SK-N-SH (cell line): ENCODE results near the gene TMEM167A. TPM values are rescaled to one million over a fixed set of nuclear protein-coding genes. Genes with fewer than 3 reads are reported as not detected.

Experiments used
- CTCF ChIA-PET: fragments of 300-600, 350-600 bp; formaldehyde crosslinking; extraction: SDS; loops from one replicate; lab custom pipeline; 2021; lab: Yijun Ruan, JAX
- POLR2A ChIA-PET: fragments of 350-600 bp; sonication (Branson Sonifier 250); formaldehyde crosslinking; extraction: SDS; loops from one replicate; lab custom pipeline; 2020; ENCODE audit warnings: antibody characterized with exemption, inconsistent platforms; lab: Yijun Ruan, JAX
- DNase-seq: peaks from one replicate; pipeline ENCODE4 v3.0.0; 2012
- H2AFZ ChIP-seq: fragments of 200-600 bp; sonication (generic); 2 replicates; pipeline ENCODE4 v1.8.1; 2016; ENCODE audit warnings: antibody characterized with exemption, mild to moderate bottlenecking, low read depth
- H3F3A ChIP-seq: fragments of 200-600 bp; sonication (generic); replicated peaks from 2 replicates; pipeline ENCODE3; 2016; ENCODE audit warnings: antibody characterized with exemption, mild to moderate bottlenecking; ENCODE audit not compliant: insufficient read depth
- H3K27ac ChIP-seq, 2 experiments: fragments of 200-500 bp in 1 of 2; fragments of 200-600 bp in 1 of 2; sonication (Bioruptor generic) in 1 of 2; sonication (generic), shearing (Covaris generic) in 1 of 2; 2 replicates each; pipeline versions ENCODE4 v1.5.1 to v1.6.1; 2014 to 2016; ENCODE audit warnings: low read depth in 2 of 2, inconsistent platforms in 1 of 2, low read length in 1 of 2, mild to moderate bottlenecking in 1 of 2, mixed read lengths in 1 of 2
- H3K27me3 ChIP-seq: fragments of 200-600 bp; sonication (generic), shearing (Covaris generic); 2 replicates; pipeline ENCODE4 v1.6.1; 2016; ENCODE audit warnings: mixed run types; ENCODE audit not compliant: insufficient read depth
- H3K36me3 ChIP-seq, 2 experiments: fragments of 200-500 bp in 1 of 2; fragments of 200-600 bp in 1 of 2; sonication (Bioruptor generic) in 1 of 2; sonication (generic) in 1 of 2; replicated peaks in 1 of 2; 2 replicates each; pipeline versions ENCODE3 to v1.5.1; 2014 to 2016; ENCODE audit warnings: low read length in 1 of 2, mild to moderate bottlenecking in 1 of 2; ENCODE audit not compliant: insufficient read depth in 2 of 2, control insufficient read depth in 1 of 2
- H3K4me1 ChIP-seq, 2 experiments: fragments of 200-500 bp in 1 of 2; fragments of 200-600 bp in 1 of 2; sonication (Bioruptor generic) in 1 of 2; sonication (generic), shearing (Covaris generic) in 1 of 2; 2 replicates each; pipeline versions ENCODE4 v1.5.1 to v1.6.1; 2014 to 2016; ENCODE audit warnings: low read depth in 1 of 2, low read length in 1 of 2, mixed run types in 1 of 2; ENCODE audit not compliant: insufficient read depth in 2 of 2, control insufficient read depth in 1 of 2
- H3K4me2 ChIP-seq: fragments of 200-600 bp; sonication (generic), shearing (Covaris generic); 2 replicates; pipeline ENCODE4 v1.6.1; 2017; ENCODE audit warnings: mixed run types
- H3K4me3 ChIP-seq, 2 experiments: fragments of 200-500 bp in 1 of 2; fragments of 200-600 bp in 1 of 2; sonication (Bioruptor generic) in 1 of 2; sonication (generic), shearing (Covaris generic) in 1 of 2; 2 replicates each; pipeline versions ENCODE4 v1.5.1 to v1.8.1; 2014 to 2016; ENCODE audit warnings: low read depth in 2 of 2, inconsistent platforms in 1 of 2, low read length in 1 of 2, mild to moderate bottlenecking in 1 of 2, mixed read lengths in 1 of 2, moderate library complexity in 1 of 2
- H3K79me2 ChIP-seq: fragments of 200-600 bp; sonication (generic); 2 replicates; pipeline ENCODE4 v1.8.1; 2017; ENCODE audit warnings: mild to moderate bottlenecking; ENCODE audit not compliant: insufficient read depth
- H3K9ac ChIP-seq: fragments of 200-600 bp; sonication (generic); 2 replicates; pipeline ENCODE4 v1.6.1; 2017; ENCODE audit warnings: mixed run types
- H3K9me2 ChIP-seq: fragments of 200-600 bp; sonication (generic); 2 replicates; pipeline ENCODE4 v1.6.1; 2017; ENCODE audit warnings: mixed run types
- H3K9me3 ChIP-seq: fragments of 200-600 bp; sonication (generic); 2 replicates; pipeline ENCODE4 v1.6.1; 2017; ENCODE audit warnings: mixed run types, mild to moderate bottlenecking, moderate library complexity
- H4K20me1 ChIP-seq: fragments of 200-600 bp; sonication (generic); 2 replicates; pipeline ENCODE4 v1.6.1; 2017; ENCODE audit warnings: mild to moderate bottlenecking, mixed run types; ENCODE audit not compliant: insufficient read depth
- EP300 ChIP-seq, 2 experiments: IDR thresholded peaks; 2 replicates each; pipeline versions ENCODE4 v1.4.0 to v1.6.1; 2012; ENCODE audit warnings: borderline replicate concordance in 1 of 2, low read depth in 1 of 2, low read length in 1 of 2
- EZH2phosphoT487 ChIP-seq: fragments of 200-600 bp; sonication (generic); IDR thresholded peaks from 2 replicates; pipeline ENCODE4 v1.6.1; 2017; ENCODE audit warnings: low read depth, mixed run types, mild to moderate bottlenecking, antibody characterized with exemption, moderate library complexity, borderline replicate concordance
- FOSL2 ChIP-seq: IDR thresholded peaks from 2 replicates; pipeline ENCODE4 v1.4.0; 2012; ENCODE audit warnings: low read depth, mild to moderate bottlenecking, moderate library complexity, borderline replicate concordance
- FOXJ3 ChIP-seq: sonication (generic); formaldehyde crosslinking; IDR thresholded peaks from 2 replicates; pipeline ENCODE4 v1.5.1; 2020; ENCODE audit warnings: mild to moderate bottlenecking, missing genetic modification reagents
- GABPA ChIP-seq: IDR thresholded peaks from 2 replicates; pipeline ENCODE4 v1.4.0; 2012; ENCODE audit warnings: low read depth, mild to moderate bottlenecking
- JUND ChIP-seq: IDR thresholded peaks from 2 replicates; pipeline ENCODE4 v1.4.0; 2012
- MEF2A ChIP-seq: IDR thresholded peaks from 2 replicates; pipeline ENCODE4 v1.4.0; 2012; ENCODE audit warnings: low read depth, borderline replicate concordance
- MXI1 ChIP-seq: IDR thresholded peaks from 2 replicates; pipeline ENCODE4 v1.6.1; 2012; ENCODE audit warnings: mild to moderate bottlenecking, low read depth, low read length, improper control_type of control experiment
- NFIC ChIP-seq: IDR thresholded peaks from 2 replicates; pipeline ENCODE4 v1.4.0; 2012; ENCODE audit warnings: borderline replicate concordance
- RAD21 ChIP-seq: IDR thresholded peaks from 2 replicates; pipeline ENCODE4 v1.6.1; 2012; ENCODE audit warnings: mild to moderate bottlenecking, low read length
- RCOR1 ChIP-seq: fragments of 150-350 bp; IDR thresholded peaks from 2 replicates; pipeline ENCODE4 v1.6.1; 2017; ENCODE audit warnings: antibody characterized with exemption, low read length
- REST ChIP-seq: IDR thresholded peaks from 2 replicates; pipeline ENCODE4 v1.6.1; 2012; ENCODE audit warnings: mild to moderate bottlenecking, low read depth, low read length, moderate library complexity
- RFX5 ChIP-seq: IDR thresholded peaks from 2 replicates; pipeline ENCODE4 v1.6.1; 2012; ENCODE audit warnings: mild to moderate bottlenecking, improper control_type of control experiment, low read length
- USF1 ChIP-seq: IDR thresholded peaks from 2 replicates; pipeline ENCODE4 v1.4.0; 2012; ENCODE audit warnings: low read depth, borderline replicate concordance
- YY1 ChIP-seq: IDR thresholded peaks from 2 replicates; pipeline ENCODE4 v1.4.0; 2012; ENCODE audit warnings: low read depth, mild to moderate bottlenecking
- WGBS: methylation state at CpG from one replicate; pipeline ENCODE4 v1.1.6; 2017; ENCODE audit warnings: low lambda C conversion rate; 5-methylcytosine and 5-hydroxymethylcytosine counted together
- polyA plus RNA-seq, 3 experiments: library from polyadenylated mRNA; depleted of rRNA; stranded (reverse); fragments of >200 nt; gene quantifications; 2 replicates each; pipeline ENCODE4 v1.2.3, GENCODE V29; 2012
- TF ChIP-seq, protein P1 (sequence below): fragments of 150-350 bp; IDR thresholded peaks from 2 replicates; pipeline ENCODE4 v1.6.1; 2016; ENCODE audit warnings: mild to moderate bottlenecking, low read depth, low read length

Gene TMEM167A
- polyA plus RNA-seq, 1 of the 3 experiments (the other 2 are of a cell fraction), result 23.7 TPM

DNA sequence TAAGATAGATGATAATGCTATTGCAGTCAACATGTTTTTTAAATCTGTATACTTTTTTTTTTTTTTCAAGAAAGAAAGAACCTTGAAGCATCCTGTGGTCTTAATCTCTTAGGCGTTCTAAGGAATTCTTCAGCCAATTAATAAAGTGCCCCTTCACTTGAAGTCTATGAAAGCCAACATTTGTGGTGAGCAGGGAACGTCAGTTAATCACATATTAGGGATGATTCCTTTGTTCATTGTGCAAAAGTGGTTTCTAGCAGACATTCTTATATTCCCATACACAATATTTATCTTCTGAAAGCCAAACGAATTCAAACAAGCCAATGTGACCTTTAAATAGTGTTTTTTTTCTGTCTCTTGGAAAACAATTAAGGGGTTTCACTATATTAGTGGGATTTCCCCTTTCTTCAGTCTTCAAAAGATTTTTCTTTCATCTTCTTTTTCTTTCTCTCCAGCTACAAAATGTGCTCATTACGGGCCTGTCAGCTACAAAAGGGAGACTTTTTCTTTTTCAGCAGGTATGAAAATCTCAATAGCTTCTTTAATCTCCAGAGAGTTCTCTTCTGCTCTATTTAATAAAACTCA lies 40.1 kb downstream of the TMEM167A start:
- CTCF ChIA-PET, result interaction anchor here (1.3 to 1.4 kb wide), 2 partner anchors 14 to 16 kb away, joined by 3 to 4 read pairs; no protein-coding TSS in a partner anchor
- no peaks in the 10 kb centered on the region for H3K27me3 ChIP-seq
- no peak overlapping the region for H2AFZ ChIP-seq
- H3K79me2 ChIP-seq, result no peaks in the 10 kb centered on the region
- no peak for DNase-seq
- H3K4me2 ChIP-seq, result no peak overlapping the region
- H3K9me3 ChIP-seq, result no peaks in the 10 kb centered on the region
- no peaks in the 10 kb centered on the region for H3F3A ChIP-seq
- POLR2A ChIA-PET, result no interaction called here
- H3K9me2 ChIP-seq, result no peaks in the 10 kb centered on the region
- TF ChIP-seq FOXJ3 (CRISPR knock-in tag), result no peak
- no peak for TF ChIP-seq GABPA
- TF ChIP-seq, protein P1, sequence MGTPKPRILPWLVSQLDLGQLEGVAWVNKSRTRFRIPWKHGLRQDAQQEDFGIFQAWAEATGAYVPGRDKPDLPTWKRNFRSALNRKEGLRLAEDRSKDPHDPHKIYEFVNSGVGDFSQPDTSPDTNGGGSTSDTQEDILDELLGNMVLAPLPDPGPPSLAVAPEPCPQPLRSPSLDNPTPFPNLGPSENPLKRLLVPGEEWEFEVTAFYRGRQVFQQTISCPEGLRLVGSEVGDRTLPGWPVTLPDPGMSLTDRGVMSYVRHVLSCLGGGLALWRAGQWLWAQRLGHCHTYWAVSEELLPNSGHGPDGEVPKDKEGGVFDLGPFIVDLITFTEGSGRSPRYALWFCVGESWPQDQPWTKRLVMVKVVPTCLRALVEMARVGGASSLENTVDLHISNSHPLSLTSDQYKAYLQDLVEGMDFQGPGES, result no peak
- no peak for TF ChIP-seq RCOR1
- no peak for TF ChIP-seq REST
- no peak for TF ChIP-seq RAD21
- TF ChIP-seq EP300 (IDR thresholded peaks at IDR 0.05; ENCODE audit: borderline replicate concordance in 1 of 2, low read depth in 1 of 2, low read length in 1 of 2), result no peak
- no peak for TF ChIP-seq JUND
- TF ChIP-seq NFIC, result no peak
- no peak for TF ChIP-seq MXI1
- no peak for TF ChIP-seq USF1
- TF ChIP-seq YY1, result no peak
- no peak for TF ChIP-seq EZH2phosphoT487
- no peak for TF ChIP-seq FOSL2
- TF ChIP-seq RFX5, result no peak
- TF ChIP-seq MEF2A, result no peak
- no peaks in the 10 kb centered on the region for H3K36me3 ChIP-seq
- 94% methylated on average over 4 of the region's 4 CpGs for WGBS
- H3K4me3 ChIP-seq, result no peak overlapping the region
- H4K20me1 ChIP-seq, result no peaks in the 10 kb centered on the region
- peak overlapping the region in 1 of 2 experiments; percentile 99; a peak in 2 of 4 replicates for H3K27ac ChIP-seq
- peaks cover 0 to 22% of the 10 kb centered on the region in 2 experiments; a peak in 2 of 4 replicates for H3K4me1 ChIP-seq
- no peak overlapping the region for H3K9ac ChIP-seq
